CD8-positive, alpha-beta memory T cell (primary cell): Measurements from ENCODE around the gene INPP5K. TPM values are rescaled to one million over a fixed set of nuclear protein-coding genes. Genes with fewer than 3 reads are reported as not detected.
A peak's percentile ranks its signal among the peaks of the same experiment; 100 is the strongest.

Source experiments
- CTCF ChIA-PET: fragments of 350-600 bp; sonication (Branson Sonifier 250); formaldehyde crosslinking; loops from one replicate; lab custom pipeline; 2021; ENCODE audit warnings: antibody characterized with exemption; lab: Charles Lee
- POLR2A ChIA-PET: fragments of 350-600 bp; sonication (Branson Sonifier 250); formaldehyde crosslinking; loops from one replicate; lab custom pipeline; 2021; ENCODE audit warnings: antibody characterized with exemption; lab: Charles Lee
- DNase-seq, 5 donors: peaks; one replicate each; pipeline versions ENCODE4 v3.0.0 to v3.0.0-alpha.2; 2020 to 2022; ENCODE audit warnings: mixed read lengths in 1 of 5
- H3K27ac ChIP-seq: one replicate; pipeline ENCODE4 v1.7.0; 2013; ENCODE audit warnings: low read depth, mild to moderate bottlenecking, low read length, moderate library complexity
- H3K27me3 ChIP-seq: 2 replicates; pipeline ENCODE4 v1.7.0; 2013; ENCODE audit warnings: low read length, mild to moderate bottlenecking; ENCODE audit not compliant: insufficient read depth, poor library complexity, severe bottlenecking
- H3K36me3 ChIP-seq: 2 replicates; pipeline ENCODE4 v1.7.0; 2013; ENCODE audit warnings: mild to moderate bottlenecking, low read length, moderate library complexity; ENCODE audit not compliant: insufficient read depth
- H3K4me1 ChIP-seq: 2 replicates; pipeline ENCODE4 v1.7.0; 2013; ENCODE audit warnings: mild to moderate bottlenecking, low read length, moderate library complexity; ENCODE audit not compliant: insufficient read depth
- H3K4me3 ChIP-seq: 2 replicates; pipeline ENCODE4 v1.7.0; 2013; ENCODE audit warnings: mild to moderate bottlenecking, low read length
- H3K9me3 ChIP-seq: 2 replicates; pipeline ENCODE4 v1.7.0; 2013; ENCODE audit warnings: mild to moderate bottlenecking, low read length
- H3K27ac Mint-ChIP-seq, 8 donors: one replicate each; pipeline ENCODE4 v1.8.0; 2020 to 2021; ENCODE audit warnings: mixed read lengths in 8 of 8, mild to moderate bottlenecking in 6 of 8, inconsistent platforms in 3 of 8, moderate library complexity in 3 of 8
- H3K27me3 Mint-ChIP-seq, 2 donors: one replicate each; pipeline ENCODE4 v1.8.0; 2020 to 2021; ENCODE audit warnings: mixed read lengths in 2 of 2, mild to moderate bottlenecking in 1 of 2, moderate library complexity in 1 of 2
- H3K36me3 Mint-ChIP-seq, 3 donors: one replicate each; pipeline ENCODE4 v1.8.0; 2020 to 2021; ENCODE audit warnings: mixed read lengths in 3 of 3, inconsistent platforms in 1 of 3, mild to moderate bottlenecking in 1 of 3
- H3K4me1 Mint-ChIP-seq, 3 donors: one replicate each; pipeline ENCODE4 v1.8.0; 2020 to 2021; ENCODE audit warnings: mixed read lengths in 3 of 3, inconsistent platforms in 1 of 3, mild to moderate bottlenecking in 1 of 3
- H3K4me3 Mint-ChIP-seq, 7 donors: one replicate each; pipeline ENCODE4 v1.8.0; 2020 to 2021; ENCODE audit warnings: mixed read lengths in 7 of 7, mild to moderate bottlenecking in 6 of 7, moderate library complexity in 4 of 7, inconsistent platforms in 2 of 7
- H3K9me3 Mint-ChIP-seq, 5 donors: one replicate each; pipeline ENCODE4 v1.8.0; 2020 to 2022; ENCODE audit warnings: mixed read lengths in 5 of 5, mild to moderate bottlenecking in 3 of 5, moderate library complexity in 2 of 5, inconsistent platforms in 1 of 5
- polyA plus RNA-seq: library from polyadenylated mRNA; unstranded; fragments of 300-500 nt; fragmentation: Illumina TruSeq; gene quantifications from one replicate; pipeline ENCODE4 v1.2.3, GENCODE V29; 2021
- total RNA-seq, 2 experiments: library from RNA; stranded (reverse); gene quantifications; one replicate each; pipeline ENCODE4 v1.2.3, GENCODE V29; 2021

INPP5K gene
- total and polyA plus RNA-seq, 3 experiments from 2014 or later, result 29.5 to 80.2 (median 31.9) TPM

DNA sequence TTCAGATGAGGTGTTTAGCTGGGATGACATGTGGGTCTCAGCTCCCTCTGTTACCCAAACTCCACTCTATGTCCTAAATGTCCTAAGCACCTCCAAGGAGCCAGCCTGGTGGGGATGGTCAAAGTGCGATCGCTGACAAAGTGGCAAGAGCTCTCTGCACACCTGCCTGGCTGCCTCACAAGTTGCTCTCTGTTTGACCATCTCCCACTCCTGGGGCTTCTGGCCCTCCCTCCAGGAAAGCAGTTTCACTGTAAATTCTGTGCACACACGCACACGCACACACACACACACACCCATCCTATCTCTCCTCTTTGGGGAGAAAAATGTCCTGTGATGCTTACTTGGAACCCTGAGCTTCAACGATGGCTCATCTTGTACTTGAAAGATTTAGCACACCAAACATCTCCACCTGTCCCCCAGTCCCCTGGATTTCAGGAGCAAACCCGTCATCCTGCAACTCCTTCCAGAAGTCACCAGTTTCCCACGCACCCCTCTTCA is 44.5 kb upstream of the INPP5K start:
- POLR2A ChIA-PET, result no interaction called here
- Mint-ChIP-seq H3K36me3 (peaks cover 0 to 18% (median 6%) of the 10 kb centered on the region in 3 donors), H3K4me1 (peaks cover 39 to 61% (median 40%) of the 10 kb centered on the region in 3 donors), H3K4me3 (peak overlapping the region; percentile 78 to 91 (median 84)), H3K27me3 (peaks cover 0 to 4% of the 10 kb centered on the region in 2 donors), H3K27ac (peak overlapping the region in 7 of 8 donors; percentile 59 to 88 (median 84)), H3K9me3 (no peaks in the 10 kb centered on the region)
- no peak for DNase-seq
- H3K9me3 ChIP-seq, result no peaks in the 10 kb centered on the region
- no peaks in the 10 kb centered on the region for H3K36me3 ChIP-seq
- H3K27ac ChIP-seq, result no peak overlapping the region
- CTCF ChIA-PET, result interaction anchor here (1.0 to 1.1 kb wide), 3 partner anchors 20 to 196 kb away, joined by 3 read pairs; no protein-coding TSS in a partner anchor
- H3K4me3 ChIP-seq, result peak overlapping the region; percentile 55
- no peaks in the 10 kb centered on the region for H3K27me3 ChIP-seq
- peaks cover 18% of the 10 kb centered on the region for H3K4me1 ChIP-seq

DNA sequence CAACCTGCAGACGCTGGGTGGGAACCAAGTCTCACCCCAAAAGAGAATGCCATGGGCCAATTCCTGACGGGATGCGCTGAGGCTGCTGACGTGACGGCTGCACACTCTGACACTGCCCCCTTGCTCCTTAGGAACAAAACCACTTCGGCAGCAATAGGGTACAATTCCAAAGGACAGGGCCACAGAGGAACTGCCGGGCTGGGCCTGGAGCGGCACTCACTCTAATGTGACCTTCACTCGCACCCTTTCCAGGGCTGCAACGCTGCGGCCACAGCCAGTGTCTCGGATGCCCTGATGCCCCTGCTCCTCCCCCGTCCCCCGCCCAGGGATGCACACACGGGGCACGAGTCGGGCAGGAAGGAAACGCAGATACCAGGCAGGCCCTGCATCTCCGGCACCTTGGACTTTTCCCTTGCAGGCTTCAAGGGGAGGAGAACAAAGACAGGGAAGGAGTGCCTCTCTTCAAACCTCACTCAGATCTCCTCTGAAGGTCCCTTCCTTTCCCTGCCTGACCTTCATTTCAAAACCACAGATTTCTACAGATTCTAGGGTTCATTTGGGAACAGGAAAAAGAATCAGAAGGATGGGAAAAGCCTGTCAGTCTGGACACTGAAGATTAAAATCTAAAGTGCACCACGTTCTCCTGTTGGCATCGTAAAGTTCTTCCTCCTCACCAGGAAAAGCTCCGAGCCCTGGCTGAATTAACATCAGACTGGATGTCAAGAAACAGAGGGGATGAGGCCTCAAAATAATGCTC is 43.9 kb upstream of the INPP5K start:
- Mint-ChIP-seq H3K27ac (peak overlapping the region in 4 of 8 donors; percentile 14 to 88 (median 85)), H3K27me3 (peaks cover 0 to 4% of the 10 kb centered on the region in 2 donors), H3K36me3 (peaks cover 0 to 24% (median 6%) of the 10 kb centered on the region in 3 donors), H3K4me3 (peak overlapping the region in 5 of 7 donors; percentile 62 to 82 (median 78)), H3K4me1 (peaks cover 35 to 59% (median 36%) of the 10 kb centered on the region in 3 donors), H3K9me3 (no peaks in the 10 kb centered on the region)
- no peaks in the 10 kb centered on the region for H3K9me3 ChIP-seq
- ChIA-PET POLR2A (no interaction called here), CTCF (no interaction called here)
- H3K4me3 ChIP-seq, result no peak overlapping the region
- no peaks in the 10 kb centered on the region for H3K36me3 ChIP-seq
- peaks cover 18% of the 10 kb centered on the region for H3K4me1 ChIP-seq
- no peak overlapping the region for H3K27ac ChIP-seq
- no peaks in the 10 kb centered on the region for H3K27me3 ChIP-seq
- no peak for DNase-seq

DNA sequence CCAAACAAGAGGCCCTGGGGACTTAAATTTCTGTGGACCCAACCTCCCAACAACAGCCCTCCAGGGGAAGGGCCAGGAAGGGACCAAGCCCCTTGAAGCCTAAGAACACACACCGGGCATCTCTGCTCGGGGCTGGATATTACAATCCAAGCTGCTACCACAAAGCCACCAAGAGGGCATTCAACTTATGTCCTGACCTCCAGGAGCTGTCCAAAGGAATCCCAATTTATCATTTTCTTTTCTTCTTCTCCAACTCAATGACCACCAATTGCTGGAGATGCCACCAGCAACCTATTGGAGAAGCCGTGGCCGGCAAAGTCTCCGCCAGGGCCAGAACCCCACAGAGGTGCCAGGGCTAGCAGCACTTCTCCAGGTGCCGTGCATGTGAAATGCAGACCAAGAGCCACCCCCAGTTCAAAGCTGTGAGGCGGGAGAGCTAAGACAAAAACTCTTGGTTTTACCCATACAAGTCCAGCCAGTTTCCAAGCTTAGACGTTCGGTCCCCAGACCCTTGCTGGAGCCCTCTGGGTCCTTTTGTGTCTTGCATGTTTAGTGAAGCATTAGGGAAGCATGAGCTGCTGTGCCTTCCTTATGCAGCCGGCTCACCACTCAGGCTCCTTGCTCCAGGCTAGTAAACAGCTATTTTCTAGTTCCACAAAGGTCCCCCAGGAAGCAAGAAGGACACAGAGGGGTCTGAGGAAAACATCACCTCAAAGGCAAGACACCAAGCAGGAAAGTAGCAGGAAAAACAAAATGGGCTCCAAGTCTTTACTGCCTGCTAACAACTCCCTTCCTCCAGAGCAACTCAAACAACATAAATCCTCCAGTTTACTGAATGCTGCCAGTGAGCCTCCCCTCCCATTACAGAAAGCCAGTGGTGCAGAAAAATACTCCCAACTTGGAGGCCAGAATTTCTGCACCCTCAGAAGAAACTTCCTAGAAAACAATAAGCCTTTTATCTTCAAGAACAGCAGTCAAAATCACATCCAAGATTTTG is 42.9 kb upstream of the INPP5K start:
- peaks cover 35 to 61% (median 36%) of the 10 kb centered on the region in 3 donors for H3K4me1 Mint-ChIP-seq
- DNase-seq, result no peak
- H3K36me3 Mint-ChIP-seq, result peaks cover 0 to 29% (median 6%) of the 10 kb centered on the region in 3 donors
- CTCF ChIA-PET, result interaction anchor here (1.0 to 1.3 kb wide), 2 partner anchors 10 to 70 kb away, joined by 3 read pairs; no protein-coding TSS in a partner anchor
- H3K9me3 Mint-ChIP-seq, result no peaks in the 10 kb centered on the region
- H3K27me3 ChIP-seq, result no peaks in the 10 kb centered on the region
- peak overlapping the region in 3 of 8 donors; percentile 27 to 68 (median 63) for H3K27ac Mint-ChIP-seq
- H3K9me3 ChIP-seq, result no peaks in the 10 kb centered on the region
- H3K4me3 Mint-ChIP-seq, result peak overlapping the region in 6 of 7 donors; percentile 31 to 62 (median 44)
- no peak overlapping the region for H3K4me3 ChIP-seq
- H3K36me3 ChIP-seq, result no peaks in the 10 kb centered on the region
- H3K27me3 Mint-ChIP-seq, result peaks cover 0 to 4% of the 10 kb centered on the region in 2 donors
- POLR2A ChIA-PET, result no interaction called here
- no peak overlapping the region for H3K27ac ChIP-seq
- H3K4me1 ChIP-seq, result peaks cover 18% of the 10 kb centered on the region

DNA sequence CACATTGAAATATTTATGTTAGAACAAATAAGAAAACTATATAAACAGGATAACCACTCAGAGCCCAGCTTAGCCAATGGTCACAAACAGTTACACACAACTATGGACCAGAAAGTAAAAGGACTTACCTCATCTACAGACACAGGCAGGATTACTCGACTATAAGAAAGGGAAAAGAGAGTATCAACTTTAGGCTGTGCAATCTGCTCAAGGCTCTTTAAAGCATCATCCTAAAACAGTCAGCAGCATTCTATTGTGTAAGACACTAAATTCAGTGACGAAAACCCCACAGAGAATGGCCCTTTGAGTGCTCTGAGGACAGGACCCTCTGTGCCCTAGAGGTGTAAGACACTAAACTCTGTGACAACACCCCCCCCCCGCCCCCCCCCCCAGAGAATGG is 42.0 kb upstream of the INPP5K start:
- H3K4me1 ChIP-seq, result peaks cover 18% of the 10 kb centered on the region
- ChIA-PET POLR2A (no interaction called here), CTCF (interaction anchor here (1.0 to 1.3 kb wide), 2 partner anchors 9 to 72 kb away, joined by 3 read pairs; no protein-coding TSS in a partner anchor)
- Mint-ChIP-seq H3K27me3 (no peaks in the 10 kb centered on the region), H3K4me3 (peak overlapping the region in 1 of 7 donors; percentile 55), H3K27ac (peak overlapping the region in 1 of 8 donors; percentile 45), H3K36me3 (peaks cover 0 to 37% (median 6%) of the 10 kb centered on the region in 3 donors), H3K9me3 (no peaks in the 10 kb centered on the region), H3K4me1 (peaks cover 29 to 55% (median 30%) of the 10 kb centered on the region in 3 donors)
- no peak overlapping the region for H3K27ac ChIP-seq
- no peaks in the 10 kb centered on the region for H3K27me3 ChIP-seq
- H3K4me3 ChIP-seq, result no peak overlapping the region
- no peaks in the 10 kb centered on the region for H3K36me3 ChIP-seq
- no peak for DNase-seq
- H3K9me3 ChIP-seq, result no peaks in the 10 kb centered on the region

DNA sequence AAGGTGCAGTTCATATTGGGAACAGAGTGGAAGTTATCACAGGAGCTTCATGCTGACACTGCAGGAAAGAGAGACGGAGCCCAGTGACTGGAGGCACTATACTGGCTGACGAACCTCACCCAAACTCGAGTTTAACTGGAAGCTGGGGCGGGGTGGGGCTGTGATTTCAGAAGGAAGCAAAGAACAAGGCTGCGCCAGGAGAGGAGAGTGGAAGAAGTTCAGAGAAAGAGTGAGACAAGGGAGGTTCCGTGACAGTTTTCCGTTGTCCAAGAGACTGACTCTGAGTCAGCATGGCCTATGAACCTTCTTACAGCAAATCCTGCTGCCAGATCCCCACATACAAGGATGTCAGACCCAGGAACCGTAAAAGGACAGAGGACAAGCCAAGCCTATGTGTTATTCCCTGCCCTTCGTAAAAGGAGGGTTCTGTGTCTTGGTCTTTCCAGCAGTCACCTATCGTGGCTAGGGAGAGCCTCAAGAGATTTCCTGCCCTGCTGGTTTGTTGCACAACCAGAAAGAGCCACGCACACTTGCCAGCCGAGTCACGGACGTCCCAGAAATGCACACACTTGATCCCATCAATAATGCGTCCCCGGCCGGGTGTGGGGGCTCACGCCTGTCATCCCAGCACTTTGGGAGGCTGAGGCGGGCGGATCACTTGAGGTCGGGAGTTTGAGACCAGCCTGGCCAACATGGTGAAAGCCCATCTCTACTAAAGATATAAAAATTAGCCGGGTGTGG is 41.1 kb upstream of the INPP5K start:
- Mint-ChIP-seq H3K4me3 (peak overlapping the region in 1 of 7 donors; percentile 24), H3K4me1 (peaks cover 29 to 55% (median 30%) of the 10 kb centered on the region in 3 donors), H3K27me3 (no peaks in the 10 kb centered on the region), H3K27ac (peak overlapping the region in 2 of 8 donors; percentile 15 to 17), H3K9me3 (no peaks in the 10 kb centered on the region), H3K36me3 (peaks cover 0 to 43% (median 6%) of the 10 kb centered on the region in 3 donors)
- peaks cover 13% of the 10 kb centered on the region for H3K4me1 ChIP-seq
- H3K27ac ChIP-seq, result no peak overlapping the region
- ChIA-PET POLR2A (no interaction called here), CTCF (interaction anchor here (1.0 to 1.3 kb wide), 2 partner anchors 8 to 73 kb away, joined by 3 read pairs; no protein-coding TSS in a partner anchor)
- H3K4me3 ChIP-seq, result no peak overlapping the region
- no peaks in the 10 kb centered on the region for H3K27me3 ChIP-seq
- no peaks in the 10 kb centered on the region for H3K36me3 ChIP-seq
- DNase-seq, result no peak
- no peaks in the 10 kb centered on the region for H3K9me3 ChIP-seq

DNA sequence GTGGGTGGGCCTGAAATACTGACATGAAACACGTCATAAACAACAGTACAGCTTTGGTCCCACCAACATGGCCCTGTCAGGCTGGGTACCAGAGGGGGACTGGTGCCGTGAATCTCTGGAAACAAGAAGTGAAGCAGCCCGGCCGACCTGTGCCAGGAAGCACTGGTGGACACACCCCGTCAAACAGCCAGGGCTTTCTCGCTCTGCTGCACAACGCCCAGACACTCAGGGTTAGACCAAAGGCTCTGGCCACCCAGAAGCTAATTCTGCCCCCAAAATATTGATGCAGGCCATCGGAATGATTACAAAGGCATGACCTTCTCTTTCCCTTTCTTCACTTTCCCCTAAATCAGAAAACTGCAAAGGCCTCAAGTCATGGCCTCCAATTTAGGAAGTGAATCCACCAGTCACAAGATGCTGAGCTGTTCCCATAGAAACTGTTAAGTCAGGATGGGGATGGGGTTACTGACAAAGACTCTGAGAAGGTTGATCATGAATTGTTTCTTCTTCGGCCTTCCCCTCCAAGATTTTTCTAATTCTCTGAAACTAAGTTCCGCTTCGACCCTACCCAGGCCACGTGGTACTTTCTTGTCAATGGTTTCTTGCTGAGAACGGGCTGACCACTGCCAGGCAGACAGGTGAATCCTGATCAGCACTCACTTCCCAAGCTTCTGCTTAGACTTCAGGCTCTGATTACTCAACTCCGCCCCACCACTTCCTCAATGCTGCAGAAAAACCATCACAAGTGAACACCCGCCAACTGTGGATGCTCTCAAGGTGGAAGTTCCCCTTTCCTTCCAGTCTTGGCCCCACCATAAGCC is 39.4 kb upstream of the INPP5K start:
- POLR2A ChIA-PET, result interaction anchor here (0.7 kb wide), 1 partner anchor 470 kb away, joined by 4 read pairs; the partner anchor contains the start of gene RTN4RL1
- CTCF ChIA-PET, result no interaction called here

More for the DNA sequence above, 39.4 kb upstream of the INPP5K start:
- H3K27ac ChIP-seq, result no peak overlapping the region
- H3K4me1 ChIP-seq, result peaks cover 5% of the 10 kb centered on the region
- no peaks in the 10 kb centered on the region for H3K27me3 ChIP-seq
- peak overlapping the region in 1 of 7 donors; percentile 16 for H3K4me3 Mint-ChIP-seq
- peaks cover under 1 to 59% (median 8%) of the 10 kb centered on the region in 3 donors for H3K36me3 Mint-ChIP-seq
- peaks cover 20 to 46% (median 21%) of the 10 kb centered on the region in 3 donors for H3K4me1 Mint-ChIP-seq
- peaks cover 0 to under 1% of the 10 kb centered on the region in 2 donors for H3K27me3 Mint-ChIP-seq
- no peaks in the 10 kb centered on the region for H3K9me3 ChIP-seq
- no peak for DNase-seq
- no peaks in the 10 kb centered on the region for H3K9me3 Mint-ChIP-seq
- peaks cover 12% of the 10 kb centered on the region for H3K36me3 ChIP-seq
- H3K4me3 ChIP-seq, result no peak overlapping the region
- peak overlapping the region in 3 of 8 donors; percentile 21 to 79 (median 42) for H3K27ac Mint-ChIP-seq
